NCI-H2196 treated with DMSO at 0.1 percent for 48 hours (cell line): ENCODE data around the gene SLC2A9.
"Not testable (repeated sequence)": the region's sequence is repeated elsewhere in the genome, so short reads cannot be mapped to it uniquely, and the experiment has no call there.

Source experiments
- DNase-seq: peaks from one replicate; lab custom pipeline; 2025; ENCODE audit not compliant: unreplicated experiment; lab: John Stamatoyannopoulos, UW

Gene SLC2A9

GRCh38 chr4:9999956-10000561 lies 21.2 kb downstream of the SLC2A9 start:
- DNase-seq, result no peak

DNA sequence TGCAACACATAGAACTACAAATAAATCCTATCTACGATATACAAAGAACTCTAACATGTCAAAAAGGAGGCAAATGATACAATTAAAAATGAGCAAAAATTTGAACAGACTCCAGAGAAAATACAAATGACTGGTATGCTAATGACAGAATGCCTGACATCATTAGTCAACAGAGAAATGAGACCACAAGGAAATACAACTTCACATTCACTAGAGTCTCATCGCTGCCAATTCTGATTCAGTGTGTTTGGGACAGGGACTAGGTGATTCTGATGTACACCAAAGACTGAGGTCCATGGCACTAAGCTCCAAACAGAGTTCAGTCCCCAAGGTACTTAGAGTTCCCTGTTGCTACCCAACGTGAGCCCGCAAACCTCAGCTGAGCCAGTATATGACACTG lies 23.4 kb downstream of the SLC2A9 start:
- DNase-seq, result no peak

DNA sequence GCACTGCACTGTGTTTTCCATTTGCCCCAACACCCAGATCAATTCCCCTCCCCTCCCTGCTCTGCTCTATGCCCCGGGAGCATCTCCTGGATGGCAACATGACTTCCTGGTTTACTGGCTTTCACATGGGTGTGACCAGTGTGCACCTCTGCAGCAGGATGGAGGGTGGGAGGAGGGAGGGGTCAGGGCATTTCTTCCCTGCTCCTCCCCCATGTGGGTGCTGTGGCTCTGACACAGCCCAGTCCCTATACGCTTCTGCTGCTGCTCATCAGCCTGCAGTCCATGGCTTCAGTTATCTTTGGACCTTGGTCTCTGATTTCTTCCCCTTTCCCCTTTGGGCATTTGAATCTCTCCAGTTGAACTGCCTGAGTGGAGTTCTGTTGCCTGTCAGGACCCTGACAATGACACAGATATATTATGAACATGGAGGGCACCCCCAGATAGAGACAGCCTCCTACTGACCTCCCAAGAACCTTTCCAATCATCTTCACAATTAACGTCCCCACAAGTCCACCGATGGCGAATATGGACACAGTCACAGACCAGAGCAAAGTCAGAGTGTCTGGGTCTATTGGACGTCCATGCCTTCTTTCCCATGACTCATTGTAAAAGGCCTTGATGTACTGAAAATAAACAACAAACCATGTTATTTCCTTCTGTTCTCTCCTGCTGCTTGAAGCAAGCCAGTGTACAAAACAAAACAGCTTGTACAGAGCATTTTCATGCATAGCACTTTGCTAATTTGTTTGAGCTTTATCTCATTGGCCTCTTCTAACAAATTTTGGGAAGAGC lies 24.8 kb downstream of the SLC2A9 start:
- no peak for DNase-seq

- no peak for DNase-seq
Observed at GRCh38 chr4:9994246-9994847, 26.9 kb downstream of the SLC2A9 start.

GRCh38 chr4:9989918-9990635 lies 31.2 kb downstream of the SLC2A9 start:
- DNase-seq, result no peak

DNA sequence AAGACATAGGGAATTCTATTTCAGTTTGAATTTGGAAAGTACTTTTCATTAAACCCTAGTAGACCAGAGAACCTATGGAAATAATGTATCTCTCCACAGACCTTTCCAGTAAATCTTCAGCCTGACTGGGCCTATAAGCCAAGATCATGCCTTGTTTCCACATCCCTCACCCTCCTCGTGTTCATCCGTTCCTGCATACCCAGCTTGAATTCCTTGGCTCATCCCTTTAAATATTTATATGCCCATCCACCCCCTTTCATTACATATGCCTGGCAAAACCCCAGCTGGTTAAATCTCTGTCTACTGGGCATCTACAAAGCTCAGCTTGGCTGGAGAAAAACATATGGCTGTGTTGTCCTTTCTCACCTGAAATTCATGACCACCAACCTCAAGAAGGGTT lies 32.4 kb downstream of the SLC2A9 start:
- DNase-seq, result no peak

DNA sequence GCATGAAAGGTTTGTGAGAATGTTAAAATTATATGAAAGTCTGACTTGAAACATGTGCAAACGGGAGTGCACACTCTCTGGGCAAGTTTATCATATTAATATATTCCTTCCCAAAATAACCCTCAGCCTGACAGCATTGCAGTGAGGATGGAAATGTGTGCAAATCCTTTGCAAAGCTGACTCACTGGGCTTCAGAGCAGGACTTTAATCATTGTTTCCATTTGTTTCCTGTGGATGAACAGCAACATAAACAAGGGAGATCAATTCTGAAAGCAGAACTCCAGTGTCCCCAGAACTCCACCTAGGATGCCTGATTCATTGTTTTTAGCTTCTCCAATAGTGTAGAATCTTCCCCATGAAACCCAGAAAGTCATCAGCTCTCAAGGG lies 32.9 kb downstream of the SLC2A9 start:
- DNase-seq, result no peak

- DNase-seq, result no peak
Observed at GRCh38 chr4:9987749-9988362, 33.4 kb downstream of the SLC2A9 start.

- no peak for DNase-seq
Observed at GRCh38 chr4:9984621-9985020, 36.7 kb downstream of the SLC2A9 start.

DNA sequence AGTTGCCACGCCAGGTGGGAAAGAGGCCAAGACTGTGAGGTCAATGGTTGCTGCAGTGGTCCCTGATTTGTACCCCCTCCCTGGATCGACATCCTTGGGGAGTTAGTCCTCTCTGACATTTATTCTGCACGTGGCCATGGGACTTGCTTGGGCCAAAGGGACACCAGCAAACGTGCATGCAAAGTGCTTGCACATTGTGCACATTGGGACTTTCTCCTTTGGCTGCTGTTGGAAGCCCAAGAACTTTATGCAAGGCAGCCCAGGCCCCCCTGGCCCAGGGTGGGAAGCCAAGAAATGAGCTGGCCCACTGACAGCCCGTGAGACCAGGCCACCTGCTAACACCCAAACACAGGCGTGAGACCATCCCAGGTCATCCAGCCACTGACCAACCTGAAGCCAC lies 38.1 kb downstream of the SLC2A9 start:
- no peak for DNase-seq

DNA sequence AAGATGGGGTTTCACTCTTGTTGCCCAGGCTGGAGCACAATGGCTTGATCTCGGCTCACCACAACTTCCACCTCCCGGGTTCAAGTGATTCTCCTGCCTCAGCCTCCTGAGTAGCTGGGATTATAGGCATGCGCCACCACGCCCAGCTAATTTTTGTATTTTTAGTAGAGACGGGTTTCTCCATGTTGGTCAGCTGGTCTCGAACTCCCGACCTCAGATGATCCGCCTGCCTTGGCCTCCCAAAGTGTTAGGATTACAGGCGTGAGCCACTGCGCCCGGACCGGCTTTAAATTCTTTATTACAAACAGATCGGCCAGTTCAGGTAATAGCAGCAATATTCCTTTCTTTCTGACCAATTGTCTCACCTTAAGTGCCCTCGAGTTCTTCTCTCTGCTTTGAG lies 39.4 kb downstream of the SLC2A9 start:
- DNase-seq, result not testable (repeated sequence)

- no peak for DNase-seq
Observed at GRCh38 chr4:9980898-9981297, 40.4 kb downstream of the SLC2A9 start.

DNA sequence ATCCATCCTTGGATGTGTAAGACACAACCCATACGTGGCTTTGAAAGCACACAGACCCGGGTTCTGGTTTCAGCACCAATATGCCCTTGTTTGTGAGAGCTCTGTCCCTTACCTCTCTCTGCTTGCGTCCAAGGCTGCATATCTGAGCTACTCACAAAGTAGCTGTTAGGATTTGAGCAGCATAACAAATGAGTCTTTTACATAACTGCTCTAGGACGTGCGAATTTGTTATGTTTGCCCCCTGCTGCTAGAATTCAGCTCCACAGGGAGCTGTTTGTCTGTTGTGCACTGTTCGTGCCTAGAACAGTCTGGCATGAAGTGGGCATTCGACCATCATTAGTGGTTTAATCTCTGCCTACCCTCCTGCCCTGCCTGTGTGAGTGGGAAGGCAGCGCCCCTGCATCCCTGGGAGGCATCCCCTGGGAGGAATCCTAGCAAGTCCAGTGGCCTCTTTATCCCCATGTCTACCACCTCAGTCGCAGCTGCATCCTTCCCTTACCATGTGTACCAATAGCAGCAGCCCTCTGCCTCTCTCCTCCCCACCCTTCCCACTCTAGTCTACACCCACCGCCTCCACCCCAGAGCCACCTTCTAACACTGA lies 42.1 kb downstream of the SLC2A9 start:
- no peak for DNase-seq

DNA sequence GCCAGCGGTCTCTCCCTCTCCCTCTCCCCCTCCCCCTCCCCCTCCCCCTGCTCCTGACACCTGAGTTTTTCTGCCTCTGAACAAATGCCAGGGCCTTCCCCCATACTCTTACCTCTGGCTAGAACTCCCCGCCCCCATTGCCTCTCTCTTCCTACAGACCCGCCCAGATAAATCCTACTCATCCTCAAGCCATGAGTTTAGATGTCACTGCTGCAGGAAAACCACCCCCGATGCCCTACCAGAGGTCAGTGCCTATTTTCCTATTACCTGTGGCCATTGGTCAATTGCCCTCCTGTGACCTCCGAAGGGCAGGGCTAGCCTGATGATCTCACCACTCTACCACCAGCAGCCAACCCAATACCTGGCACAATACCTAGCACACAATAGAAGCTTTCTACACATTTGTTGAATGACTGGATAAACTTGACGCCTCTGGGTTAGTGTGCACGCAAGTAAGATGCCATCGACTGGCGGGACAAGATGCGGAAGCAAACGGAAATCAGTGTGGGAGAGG lies 43.7 kb downstream of the SLC2A9 start:
- no peak for DNase-seq

- no peak for DNase-seq
Observed at GRCh38 chr4:9976781-9977180, 44.5 kb downstream of the SLC2A9 start.

- no peak for DNase-seq
Observed at GRCh38 chr4:9976293-9976692, 45.0 kb downstream of the SLC2A9 start.

DNA sequence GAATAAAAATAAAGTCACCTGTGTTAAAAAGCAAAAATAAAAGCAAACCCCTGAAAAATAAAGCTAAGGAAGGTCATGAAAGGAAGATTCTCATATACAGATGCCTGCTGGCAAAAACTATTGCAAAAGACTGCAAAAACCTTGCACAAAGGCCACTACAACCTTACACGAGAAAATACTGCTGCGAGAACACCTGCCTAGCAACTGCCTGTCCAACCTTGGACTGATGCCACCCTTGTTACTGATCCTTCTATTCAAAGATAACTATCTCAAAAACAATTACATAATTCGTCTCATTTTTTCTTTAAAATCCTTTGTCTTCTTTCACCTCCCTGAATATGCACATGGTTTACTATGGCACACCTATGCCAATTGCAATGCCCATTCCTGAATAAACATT lies 49.6 kb downstream of the SLC2A9 start:
- peak; percentile 43 for DNase-seq

DNA sequence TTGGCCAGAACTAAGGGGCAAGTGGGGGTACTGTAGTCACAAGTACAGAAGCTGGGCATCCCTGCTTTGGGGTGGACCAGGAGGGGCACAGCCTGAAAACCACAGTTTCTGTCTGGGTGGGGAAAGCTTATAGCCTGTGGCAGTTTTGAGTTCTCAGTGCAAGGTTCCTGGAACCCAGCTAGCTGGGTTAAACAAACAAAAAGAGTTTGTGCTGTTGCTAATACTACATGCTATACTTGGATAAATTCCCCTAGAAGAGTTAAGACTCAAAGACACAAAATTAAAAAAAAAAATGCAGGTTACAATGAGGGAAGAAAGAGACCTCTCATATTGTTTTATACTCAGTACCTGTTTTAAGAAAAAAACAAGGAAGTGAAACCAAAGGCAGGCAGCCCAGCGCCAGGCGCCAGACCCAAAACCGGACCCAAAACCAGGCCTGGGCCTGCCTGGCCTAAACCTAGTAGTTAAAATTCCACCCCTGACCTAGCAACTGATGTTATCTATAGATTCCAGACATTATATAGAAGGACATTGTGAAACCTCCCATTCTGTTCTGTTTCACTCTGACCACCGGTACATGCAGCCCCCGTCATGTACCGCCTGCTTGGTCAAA lies 50.8 kb downstream of the SLC2A9 start:
- no peak for DNase-seq

GRCh38 chr4:9969526-9970398 lies 51.5 kb downstream of the SLC2A9 start:
- no peak for DNase-seq
